Lower leg skin (tissue), 3 donors: ENCODE results near the gene IRF1.

Experiments
- POLR2A ChIP-seq, 2 donors: fragments of 450-650 bp; IDR thresholded peaks; one replicate each; pipeline ENCODE4 v1.6.1; 2016 to 2017; ENCODE audit warnings: antibody characterized with exemption in 2 of 2, mild to moderate bottlenecking in 1 of 2, moderate library complexity in 1 of 2
- TF ChIP-seq, protein P1 (sequence below), 3 donors: fragments of 450-650 bp; IDR thresholded peaks; one replicate each; pipeline ENCODE4 v1.5.1; 2016; ENCODE audit warnings: antibody characterized with exemption in 3 of 3, mild to moderate bottlenecking in 3 of 3, moderate library complexity in 2 of 3

DNA sequence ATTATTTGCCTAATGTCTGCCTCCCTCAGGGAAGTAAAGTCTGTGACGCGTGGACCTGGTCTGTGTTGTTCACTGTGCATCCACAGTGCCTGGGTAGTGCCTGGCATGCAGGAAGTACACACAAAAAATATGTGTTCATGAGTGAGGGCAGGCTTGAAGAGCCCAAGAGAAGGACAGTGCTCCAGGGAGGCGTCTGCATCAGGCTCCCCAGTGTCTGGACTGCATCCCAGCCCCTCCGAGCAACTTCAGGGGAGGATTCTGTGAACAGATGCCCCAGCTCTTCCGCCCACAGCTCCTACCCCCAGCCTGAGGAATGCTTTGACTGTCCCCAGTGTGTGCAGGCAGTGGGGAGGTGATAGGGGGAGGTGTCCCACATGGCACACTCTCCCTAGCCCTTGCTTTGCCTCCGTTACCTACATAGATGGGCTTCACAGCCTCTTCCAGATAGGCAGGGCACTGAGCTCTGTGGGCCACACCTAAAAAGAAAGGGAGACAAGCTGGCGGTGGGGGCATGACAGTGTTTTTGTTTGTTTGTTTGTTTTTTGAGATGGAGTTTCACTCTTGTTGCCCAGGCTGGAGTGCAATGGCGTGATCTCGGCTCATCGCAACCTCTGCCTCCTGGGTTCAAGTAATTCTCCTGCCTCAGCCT is 25.4 kb downstream of the IRF1 start:
- TF ChIP-seq, protein P1, sequence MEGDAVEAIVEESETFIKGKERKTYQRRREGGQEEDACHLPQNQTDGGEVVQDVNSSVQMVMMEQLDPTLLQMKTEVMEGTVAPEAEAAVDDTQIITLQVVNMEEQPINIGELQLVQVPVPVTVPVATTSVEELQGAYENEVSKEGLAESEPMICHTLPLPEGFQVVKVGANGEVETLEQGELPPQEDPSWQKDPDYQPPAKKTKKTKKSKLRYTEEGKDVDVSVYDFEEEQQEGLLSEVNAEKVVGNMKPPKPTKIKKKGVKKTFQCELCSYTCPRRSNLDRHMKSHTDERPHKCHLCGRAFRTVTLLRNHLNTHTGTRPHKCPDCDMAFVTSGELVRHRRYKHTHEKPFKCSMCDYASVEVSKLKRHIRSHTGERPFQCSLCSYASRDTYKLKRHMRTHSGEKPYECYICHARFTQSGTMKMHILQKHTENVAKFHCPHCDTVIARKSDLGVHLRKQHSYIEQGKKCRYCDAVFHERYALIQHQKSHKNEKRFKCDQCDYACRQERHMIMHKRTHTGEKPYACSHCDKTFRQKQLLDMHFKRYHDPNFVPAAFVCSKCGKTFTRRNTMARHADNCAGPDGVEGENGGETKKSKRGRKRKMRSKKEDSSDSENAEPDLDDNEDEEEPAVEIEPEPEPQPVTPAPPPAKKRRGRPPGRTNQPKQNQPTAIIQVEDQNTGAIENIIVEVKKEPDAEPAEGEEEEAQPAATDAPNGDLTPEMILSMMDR (IDR thresholded peaks at IDR 0.05) = no peak
- TF ChIP-seq POLR2A (IDR thresholded peaks at IDR 0.05) = no peak
